GM10266 (cell line): Measurements from ENCODE around the gene COQ5.

Source experiments
- DNase-seq: peaks from one replicate; pipeline ENCODE4 v3.0.0; 2012; ENCODE audit errors: extremely low spot score
- TF ChIP-seq, protein P1 (sequence below): IDR thresholded peaks from 2 replicates; pipeline ENCODE4 v1.5.1; 2012; ENCODE audit warnings: mild to moderate bottlenecking, low read depth; ENCODE audit not compliant: control insufficient read depth, insufficient read depth; ENCODE audit errors: missing control alignments

COQ5 gene

DNA sequence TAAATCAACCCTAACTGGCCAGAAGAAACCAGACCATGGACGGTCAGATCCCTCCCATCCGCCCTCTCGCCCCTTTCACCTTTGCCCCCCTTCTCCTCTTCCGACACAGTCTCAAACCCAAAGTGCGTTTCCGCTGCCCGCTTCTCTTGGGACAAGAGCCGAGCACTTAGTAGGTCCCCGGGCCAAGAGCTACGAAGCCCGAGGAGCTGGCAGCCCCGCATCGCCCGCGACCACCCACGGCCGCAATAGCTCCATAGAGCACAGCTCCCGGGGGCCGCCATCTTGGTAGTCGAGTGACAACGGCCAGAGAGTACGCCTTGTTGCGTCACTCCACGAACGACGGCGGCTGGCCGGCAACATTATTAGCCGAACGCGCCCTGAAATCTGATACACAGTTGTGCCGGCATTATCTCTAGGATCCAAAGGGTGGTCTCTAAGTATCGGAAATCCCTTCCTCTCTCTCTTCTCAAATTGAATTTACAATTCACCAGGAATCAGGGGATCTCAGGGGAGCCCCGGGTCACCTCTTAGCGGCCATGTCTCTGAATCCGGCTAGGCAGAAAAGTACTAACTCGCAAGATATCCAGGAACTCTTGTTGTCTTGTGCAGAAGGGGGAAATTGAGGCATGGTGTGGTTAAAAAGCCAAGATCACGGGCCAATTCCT is at the start of gene COQ5:
Gene COQ5 (minus strand): TSS at position 298 of the 665 bp plus-strand sequence. CDS start 17 bp downstream, at position 281.
- TF ChIP-seq, protein P1, sequence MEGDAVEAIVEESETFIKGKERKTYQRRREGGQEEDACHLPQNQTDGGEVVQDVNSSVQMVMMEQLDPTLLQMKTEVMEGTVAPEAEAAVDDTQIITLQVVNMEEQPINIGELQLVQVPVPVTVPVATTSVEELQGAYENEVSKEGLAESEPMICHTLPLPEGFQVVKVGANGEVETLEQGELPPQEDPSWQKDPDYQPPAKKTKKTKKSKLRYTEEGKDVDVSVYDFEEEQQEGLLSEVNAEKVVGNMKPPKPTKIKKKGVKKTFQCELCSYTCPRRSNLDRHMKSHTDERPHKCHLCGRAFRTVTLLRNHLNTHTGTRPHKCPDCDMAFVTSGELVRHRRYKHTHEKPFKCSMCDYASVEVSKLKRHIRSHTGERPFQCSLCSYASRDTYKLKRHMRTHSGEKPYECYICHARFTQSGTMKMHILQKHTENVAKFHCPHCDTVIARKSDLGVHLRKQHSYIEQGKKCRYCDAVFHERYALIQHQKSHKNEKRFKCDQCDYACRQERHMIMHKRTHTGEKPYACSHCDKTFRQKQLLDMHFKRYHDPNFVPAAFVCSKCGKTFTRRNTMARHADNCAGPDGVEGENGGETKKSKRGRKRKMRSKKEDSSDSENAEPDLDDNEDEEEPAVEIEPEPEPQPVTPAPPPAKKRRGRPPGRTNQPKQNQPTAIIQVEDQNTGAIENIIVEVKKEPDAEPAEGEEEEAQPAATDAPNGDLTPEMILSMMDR, result no peak
- peak; percentile 83 for DNase-seq

- DNase-seq, result no peak
- TF ChIP-seq, protein P1, result no peak
Measured at GRCh38 chr12:120574106-120574505, 45.1 kb upstream of the COQ5 start.

- DNase-seq, result no peak
Measured at GRCh38 chr12:120573560-120573959, 44.6 kb upstream of the COQ5 start.

GRCh38 chr12:120571299-120571698 is 42.3 kb upstream of the COQ5 start:
- DNase-seq, result no peak
- TF ChIP-seq, protein P1, result no peak

More at GRCh38 chr12:120573560-120573959, 44.6 kb upstream of the COQ5 start:
- TF ChIP-seq, protein P1, result no peak

DNA sequence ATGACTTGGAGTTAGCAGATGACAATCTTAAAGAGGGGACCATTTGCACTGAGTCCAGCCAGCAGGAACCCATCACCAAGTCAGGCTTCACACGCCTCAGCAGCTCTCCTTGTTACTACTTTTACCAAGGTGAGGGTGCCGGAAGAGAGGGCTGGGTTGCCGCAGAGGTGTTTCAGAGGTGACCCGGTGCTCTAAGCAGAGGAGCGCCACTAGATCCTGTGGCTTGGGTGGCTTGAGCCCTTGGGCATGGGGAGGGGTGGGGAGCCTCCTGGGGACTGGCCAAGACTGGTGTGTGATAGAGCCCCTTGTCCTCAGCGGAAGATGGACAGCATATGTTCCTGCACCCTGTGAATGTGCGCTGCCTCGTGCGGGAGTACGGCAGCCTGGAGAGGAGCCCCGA is 34.5 kb upstream of the COQ5 start:
- TF ChIP-seq, protein P1, result no peak
- DNase-seq, result no peak

GRCh38 chr12:120562906-120563305 is 33.9 kb upstream of the COQ5 start:
- TF ChIP-seq, protein P1, result no peak
- no peak for DNase-seq

GRCh38 chr12:120557589-120557988 is 28.6 kb upstream of the COQ5 start:
- DNase-seq, result no peak
- TF ChIP-seq, protein P1, result no peak
